HK-2 (cell line): Measurements from ENCODE around the gene PLEK2.
"Not testable (repeated sequence)": the region's sequence is repeated elsewhere in the genome, so short reads cannot be mapped to it uniquely, and the experiment has no call there.

Source experiments
- DNase-seq: peaks from one replicate; pipeline ENCODE4 v3.0.0-alpha.2; 2018; ENCODE audit not compliant: unreplicated experiment

The PLEK2 gene

GRCh38 chr14:67428501-67429031 is 16.6 kb upstream of the PLEK2 start:
- peak; percentile 22 for DNase-seq

GRCh38 chr14:67426983-67427606 is 15.1 kb upstream of the PLEK2 start:
- peak; percentile 70 for DNase-seq

- no peak for DNase-seq
Observed at GRCh38 chr14:67426161-67426560, 14.2 kb upstream of the PLEK2 start.

DNA sequence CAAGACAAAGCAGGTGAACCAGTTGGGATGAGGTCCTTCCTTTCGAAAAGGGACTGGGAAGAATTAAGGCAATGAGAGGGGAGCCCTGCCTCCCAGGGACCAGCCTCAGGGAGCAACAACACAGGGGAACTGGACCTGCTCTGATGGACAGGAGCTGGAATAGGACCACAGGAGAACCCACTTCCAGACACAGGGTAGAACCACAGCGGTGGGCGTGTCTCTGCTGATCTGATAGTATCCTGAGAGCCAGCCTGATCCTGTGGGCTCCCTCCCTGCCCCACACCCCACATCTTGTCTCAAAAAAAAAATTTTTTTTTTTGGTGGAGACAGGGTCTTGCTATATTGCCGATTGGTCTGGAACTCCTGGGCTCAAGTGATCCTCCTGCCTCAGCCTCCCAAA is 13.6 kb upstream of the PLEK2 start:
- no peak for DNase-seq

GRCh38 chr14:67424539-67424938 is 12.6 kb upstream of the PLEK2 start:
- no peak for DNase-seq

GRCh38 chr14:67423424-67423823 is 11.5 kb upstream of the PLEK2 start:
- no peak for DNase-seq

DNA sequence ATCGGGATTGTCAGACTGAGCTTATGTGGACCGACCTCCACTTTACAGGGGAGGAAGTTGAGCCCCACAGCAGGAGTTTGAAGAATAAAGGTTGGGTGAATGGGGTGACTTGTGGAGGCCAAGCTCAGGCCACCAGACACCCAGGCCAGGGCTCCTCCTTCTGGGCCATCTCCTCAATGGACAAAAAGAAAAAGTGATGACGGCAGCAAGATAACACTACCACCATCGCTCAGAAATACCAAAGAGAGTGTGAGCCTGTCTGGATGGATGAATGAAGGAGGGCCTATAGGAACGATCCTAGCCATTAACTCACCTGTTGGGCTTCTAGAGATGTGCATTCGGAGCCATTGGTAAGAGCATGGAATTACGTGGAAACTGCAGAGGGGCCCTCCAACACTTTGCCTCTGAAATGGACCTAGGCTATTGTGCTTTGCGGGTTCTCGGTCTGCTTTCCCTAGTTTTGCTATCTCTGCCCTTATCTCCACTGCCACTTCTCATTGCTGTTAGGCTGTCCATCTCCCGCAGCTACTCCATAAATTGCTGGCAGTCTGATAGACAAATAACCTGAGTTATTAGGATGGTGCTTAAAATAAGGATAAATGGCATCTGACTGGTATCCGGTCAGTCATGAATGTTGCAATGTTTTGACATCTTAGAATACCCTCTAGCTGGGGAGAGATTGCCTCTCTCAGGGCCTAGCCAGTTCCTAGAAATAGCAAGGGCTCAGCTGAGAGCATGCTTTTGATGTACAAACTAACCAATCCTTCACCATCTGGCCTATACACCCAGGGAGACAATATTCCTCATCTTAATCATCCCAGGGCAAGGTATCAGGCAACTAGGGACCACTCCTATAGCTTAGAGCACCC is 9.6 kb upstream of the PLEK2 start:
- no peak for DNase-seq

GRCh38 chr14:67420102-67420739 is 8.3 kb upstream of the PLEK2 start:
- no peak for DNase-seq

DNA sequence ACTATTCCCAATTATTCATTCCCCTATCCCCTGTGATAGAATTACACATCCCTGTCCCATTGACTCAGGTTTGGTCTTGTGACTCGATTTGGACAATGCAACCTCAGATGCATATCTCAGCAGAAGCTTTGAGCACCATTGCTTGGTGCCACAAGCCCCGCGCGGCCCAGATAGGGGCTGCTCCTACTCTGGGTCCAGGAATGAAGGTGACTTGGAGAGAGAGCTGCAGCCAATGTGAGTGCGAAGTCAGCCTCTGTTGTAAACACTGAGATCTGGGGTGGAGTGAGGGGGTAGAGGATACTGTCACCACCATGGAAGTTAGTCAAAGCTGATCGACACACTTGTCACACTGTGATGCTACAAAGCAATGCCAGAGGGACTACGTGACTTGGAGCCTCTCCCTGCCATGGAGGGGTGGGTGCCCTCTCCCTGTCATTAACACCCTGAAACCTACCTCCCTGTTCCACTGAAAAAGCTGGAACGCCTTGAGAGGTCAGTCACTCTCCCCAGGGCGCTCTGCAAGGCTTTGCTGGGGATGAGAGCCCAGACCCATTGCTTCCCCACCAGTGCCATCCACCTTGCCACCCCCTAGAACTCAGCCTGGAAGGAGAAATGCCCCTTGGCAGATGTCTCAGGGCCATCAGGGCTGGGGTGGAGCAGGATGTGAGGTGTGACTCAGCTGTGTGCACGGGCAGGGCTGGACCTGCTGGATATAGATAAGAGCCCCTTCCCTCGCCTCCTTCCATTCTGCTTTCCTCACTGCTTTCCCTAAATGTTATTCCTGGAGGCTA is 6.6 kb upstream of the PLEK2 start:
- no peak for DNase-seq

DNA sequence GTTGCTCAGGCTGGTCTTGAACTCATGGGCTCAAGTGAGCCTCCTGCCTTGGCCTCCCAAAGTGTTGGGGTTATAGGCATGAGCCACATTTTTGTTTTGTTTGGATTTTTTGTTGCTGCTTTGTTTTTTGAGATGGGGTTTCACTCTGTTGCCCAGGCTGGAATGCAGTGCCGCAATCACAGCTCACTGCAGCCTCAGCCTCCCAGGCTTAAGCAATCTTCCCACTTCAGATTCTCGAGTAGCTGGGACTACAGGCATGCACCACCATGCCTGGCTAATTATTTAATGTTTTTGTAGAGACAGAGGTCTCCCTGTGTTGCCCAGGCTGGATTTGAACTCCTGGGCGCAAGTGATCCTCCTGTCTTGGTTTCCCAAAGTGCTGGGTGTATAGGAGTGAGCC is 5.7 kb upstream of the PLEK2 start:
- no peak for DNase-seq

DNA sequence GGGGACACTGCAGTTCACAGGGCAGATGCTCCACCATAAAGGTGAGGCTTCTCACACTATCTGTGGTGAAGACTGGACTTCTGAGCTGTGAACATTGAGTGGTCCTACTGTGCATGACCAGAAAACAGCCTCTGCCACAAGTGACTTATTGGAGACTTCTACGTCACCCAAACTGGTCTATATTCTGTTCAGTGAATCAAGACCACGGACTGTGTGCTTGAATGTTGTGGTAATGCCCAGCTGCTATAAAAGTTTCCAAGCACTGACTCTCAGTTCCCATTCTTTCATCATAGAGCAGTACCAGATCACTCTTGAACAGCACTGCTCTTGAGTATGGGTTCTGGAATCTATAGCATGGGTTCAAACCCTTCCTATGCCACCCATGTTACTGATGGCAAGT is 4.8 kb upstream of the PLEK2 start:
- no peak for DNase-seq

- DNase-seq = no peak
Observed at GRCh38 chr14:67416085-67416484, 4.1 kb upstream of the PLEK2 start.

DNA sequence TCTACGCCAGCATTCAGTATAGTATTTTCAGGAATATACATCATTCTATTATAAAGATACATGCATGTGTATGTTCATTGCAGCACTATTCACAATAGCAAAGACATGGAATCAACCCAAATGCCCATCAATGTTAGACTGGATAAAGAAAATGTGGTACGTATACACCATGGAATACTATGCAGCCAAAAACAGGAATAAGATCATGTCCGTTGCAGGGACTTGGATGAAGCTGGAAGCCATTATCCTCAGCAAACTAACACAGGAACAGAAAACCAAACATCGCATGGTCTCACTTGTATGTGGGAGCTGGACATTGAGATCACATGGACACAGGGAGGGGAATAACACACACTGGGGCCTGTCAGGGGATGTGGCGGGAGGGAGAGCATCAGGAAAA is 3.6 kb upstream of the PLEK2 start:
- not testable (repeated sequence) for DNase-seq

- DNase-seq = peak; percentile 84
Observed at GRCh38 chr14:67413806-67414769, 2.1 kb upstream of the PLEK2 start.

GRCh38 chr14:67411370-67411769 is 595 bp downstream of the PLEK2 start:
- DNase-seq = no peak

DNA sequence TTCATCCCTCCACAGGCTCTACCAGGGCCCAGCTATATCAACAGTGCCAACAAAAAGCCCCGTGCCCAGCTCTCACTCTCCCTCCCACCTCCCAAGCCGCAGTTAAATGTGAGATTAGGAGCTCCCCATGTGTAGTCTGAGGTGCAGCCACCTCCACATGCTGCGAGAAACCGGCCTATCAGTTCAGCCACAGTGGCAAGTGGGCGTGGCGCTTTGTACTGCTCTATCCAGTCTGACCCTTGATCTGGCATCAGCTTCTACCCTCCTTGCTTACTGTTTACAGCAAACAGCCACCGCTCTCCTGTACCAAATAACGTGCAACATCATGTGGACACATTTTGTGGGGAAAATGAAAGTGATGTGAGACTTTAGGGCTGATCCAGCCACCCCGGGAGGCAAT is 1.7 kb downstream of the PLEK2 start:
- DNase-seq = no peak

DNA sequence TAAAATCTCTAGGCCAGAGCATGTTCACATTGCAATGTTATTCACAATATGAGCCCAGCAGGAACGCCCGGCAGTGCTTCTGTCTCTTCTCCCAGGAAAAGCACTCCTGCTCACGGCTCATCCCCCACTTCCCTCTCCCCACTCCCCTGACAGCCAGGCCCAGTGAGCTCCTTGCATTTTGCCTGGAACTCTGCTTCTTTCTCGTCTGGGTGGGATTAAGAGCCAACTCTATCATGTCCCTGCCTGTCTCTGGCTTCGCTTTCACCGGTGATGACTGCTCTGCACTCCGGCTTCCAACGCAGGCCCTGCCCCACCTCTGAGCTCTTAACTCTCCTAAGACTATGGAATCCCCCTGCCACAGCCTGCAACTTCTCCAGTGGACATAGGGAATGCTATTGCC is 2.5 kb downstream of the PLEK2 start:
- DNase-seq = no peak

DNA sequence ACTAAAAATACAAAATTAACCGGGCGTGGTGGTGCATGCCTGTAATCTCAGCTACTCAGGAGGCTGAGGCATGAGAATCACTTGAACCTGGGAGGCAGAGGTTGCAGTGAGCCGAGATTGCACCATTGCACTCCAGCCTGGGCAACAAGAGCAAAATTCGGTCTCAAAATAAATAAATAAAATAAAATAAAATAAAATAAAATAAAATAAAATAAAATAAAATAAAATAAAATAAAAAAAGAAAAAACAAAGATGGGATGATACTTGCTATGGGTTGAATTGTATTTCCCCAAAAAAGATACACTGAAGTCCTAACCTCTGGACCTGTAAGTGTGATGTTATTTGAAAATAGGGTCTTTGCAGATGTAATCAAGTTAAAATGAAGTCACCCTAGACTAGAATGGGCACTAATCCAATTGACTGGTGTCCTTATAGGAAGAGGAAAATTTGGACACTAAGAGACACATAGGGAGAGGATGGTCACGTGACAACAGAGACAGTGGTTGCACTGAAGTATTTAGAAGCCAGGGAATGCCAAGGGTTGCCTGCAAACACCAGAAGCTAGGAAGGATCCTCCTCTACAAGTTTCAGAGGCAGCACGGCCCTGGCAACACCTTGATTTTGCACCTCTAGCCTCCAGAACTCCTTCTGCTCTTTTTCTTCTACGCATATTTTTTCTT is 3.7 kb downstream of the PLEK2 start:
- not testable (repeated sequence) for DNase-seq

DNA sequence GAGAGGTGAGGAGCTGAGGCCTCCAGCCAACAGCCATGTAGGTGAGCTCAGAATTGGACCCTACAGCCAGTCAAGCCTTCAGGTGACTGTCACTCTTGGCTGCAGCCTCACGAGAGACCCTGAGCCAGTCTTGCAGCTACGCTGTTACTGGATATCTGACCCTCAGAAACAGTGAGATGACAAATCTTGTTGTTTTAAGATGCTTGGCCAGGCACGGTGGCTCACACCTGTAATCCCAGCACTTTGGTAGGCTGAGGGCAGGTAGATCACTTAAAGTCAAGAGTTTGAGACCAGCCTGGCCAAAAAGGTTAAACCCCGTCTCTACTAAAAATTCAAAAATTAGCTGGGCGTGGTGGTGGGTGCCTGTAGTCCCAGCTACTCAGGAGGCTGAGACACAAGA is 6.2 kb downstream of the PLEK2 start:
- no peak for DNase-seq

DNA sequence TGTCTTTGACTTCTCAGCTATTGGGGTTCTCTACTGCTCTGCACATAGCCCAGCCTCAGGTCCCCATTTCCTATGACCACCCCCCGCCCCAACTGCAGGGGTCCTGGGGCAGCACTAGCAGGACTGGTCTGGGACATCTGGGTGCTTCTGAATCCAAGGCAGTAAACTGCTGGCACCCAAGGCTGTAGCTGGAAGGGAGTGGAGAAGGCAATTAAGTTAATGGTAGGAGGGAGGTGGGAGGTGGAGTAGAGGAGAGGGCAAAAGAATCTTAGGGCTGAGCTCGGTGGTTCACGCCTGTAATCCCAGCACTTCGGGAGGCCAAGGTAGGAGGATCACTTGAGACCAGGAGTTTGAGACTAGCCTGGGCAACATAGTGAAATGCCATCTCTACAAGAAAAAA is 11.5 kb downstream of the PLEK2 start:
- DNase-seq = no peak
